Measurements from ENCODE around the gene ENGASE.

The ENGASE gene

DNA sequence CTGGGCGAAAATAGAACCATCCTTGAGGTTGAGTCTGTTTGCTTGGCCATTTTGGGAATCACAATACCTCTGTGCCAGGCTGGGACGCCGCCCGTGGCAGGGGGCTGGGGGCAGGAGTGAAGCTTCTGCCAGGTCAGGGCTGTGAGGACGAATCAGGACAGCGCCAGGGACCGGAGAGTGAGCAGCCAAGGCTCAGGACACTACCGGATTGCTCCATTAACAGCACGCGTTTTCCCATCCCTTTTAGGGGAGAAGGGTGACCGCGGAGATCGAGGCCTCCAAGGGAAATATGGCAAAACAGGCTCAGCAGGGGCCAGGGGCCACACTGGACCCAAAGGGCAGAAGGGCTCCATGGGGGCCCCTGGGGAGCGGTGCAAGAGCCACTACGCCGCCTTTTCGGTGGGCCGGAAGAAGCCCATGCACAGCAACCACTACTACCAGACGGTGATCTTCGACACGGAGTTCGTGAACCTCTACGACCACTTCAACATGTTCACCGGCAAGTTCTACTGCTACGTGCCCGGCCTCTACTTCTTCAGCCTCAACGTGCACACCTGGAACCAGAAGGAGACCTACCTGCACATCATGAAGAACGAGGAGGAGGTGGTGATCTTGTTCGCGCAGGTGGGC lies 27.2 kb upstream of the ENGASE start:
- H3K9me3 ChIP-seq (ENCODE audit: low read depth, low read length), result no peaks in the 10 kb centered on the region
- TF ChIP-seq FOXP2 (optimal IDR thresholded peaks at IDR 0.05; ENCODE audit: control extremely low read depth, extremely low read length, insufficient read depth), result no peak
- no peak overlapping the region for H3K9ac ChIP-seq (ENCODE audit: insufficient read length)
- no peak overlapping the region for H3K4me3 ChIP-seq
- no peak for DNase-seq (ENCODE audit: low read depth, low spot score)
- no peaks in the 10 kb centered on the region for H3K36me3 ChIP-seq (ENCODE audit: insufficient read depth, low read length)
- H3K27ac ChIP-seq, result no peak overlapping the region

DNA sequence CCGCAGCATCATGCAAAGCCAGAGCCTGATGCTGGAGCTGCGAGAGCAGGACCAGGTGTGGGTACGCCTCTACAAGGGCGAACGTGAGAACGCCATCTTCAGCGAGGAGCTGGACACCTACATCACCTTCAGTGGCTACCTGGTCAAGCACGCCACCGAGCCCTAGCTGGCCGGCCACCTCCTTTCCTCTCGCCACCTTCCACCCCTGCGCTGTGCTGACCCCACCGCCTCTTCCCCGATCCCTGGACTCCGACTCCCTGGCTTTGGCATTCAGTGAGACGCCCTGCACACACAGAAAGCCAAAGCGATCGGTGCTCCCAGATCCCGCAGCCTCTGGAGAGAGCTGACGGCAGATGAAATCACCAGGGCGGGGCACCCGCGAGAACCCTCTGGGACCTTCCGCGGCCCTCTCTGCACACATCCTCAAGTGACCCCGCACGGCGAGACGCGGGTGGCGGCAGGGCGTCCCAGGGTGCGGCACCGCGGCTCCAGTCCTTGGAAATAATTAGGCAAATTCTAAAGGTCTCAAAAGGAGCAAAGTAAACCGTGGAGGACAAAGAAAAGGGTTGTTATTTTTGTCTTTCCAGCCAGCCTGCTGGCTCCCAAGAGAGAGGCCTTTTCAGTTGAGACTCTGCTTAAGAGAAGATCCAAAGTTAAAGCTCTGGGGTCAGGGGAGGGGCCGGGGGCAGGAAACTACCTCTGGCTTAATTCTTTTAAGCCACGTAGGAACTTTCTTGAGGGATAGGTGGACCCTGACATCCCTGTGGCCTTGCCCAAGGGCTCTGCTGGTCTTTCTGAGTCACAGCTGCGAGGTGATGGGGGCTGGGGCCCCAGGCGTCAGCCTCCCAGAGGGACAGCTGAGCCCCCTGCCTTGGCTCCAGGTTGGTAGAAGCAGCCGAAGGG lies 26.4 kb upstream of the ENGASE start:
- Histone ChIP-seq H3K36me3 (ENCODE audit: insufficient read depth, low read length) (no peaks in the 10 kb centered on the region), H3K9me3 (ENCODE audit: low read depth, low read length) (no peaks in the 10 kb centered on the region), H3K27ac (no peak overlapping the region), H3K4me3 (no peak overlapping the region), H3K9ac (ENCODE audit: insufficient read length) (no peak overlapping the region)
- TF ChIP-seq POLR2AphosphoS5 (IDR thresholded peaks at IDR 0.05; ENCODE audit: borderline replicate concordance, low read depth, low read length), result no peak
- TF ChIP-seq FOXP2 (optimal IDR thresholded peaks at IDR 0.05; ENCODE audit: control extremely low read depth, extremely low read length, insufficient read depth), result no peak
- TF ChIP-seq EZH2 (IDR thresholded peaks at IDR 0.05), result no peak
- no peak for DNase-seq (ENCODE audit: low read depth, low spot score)

DNA sequence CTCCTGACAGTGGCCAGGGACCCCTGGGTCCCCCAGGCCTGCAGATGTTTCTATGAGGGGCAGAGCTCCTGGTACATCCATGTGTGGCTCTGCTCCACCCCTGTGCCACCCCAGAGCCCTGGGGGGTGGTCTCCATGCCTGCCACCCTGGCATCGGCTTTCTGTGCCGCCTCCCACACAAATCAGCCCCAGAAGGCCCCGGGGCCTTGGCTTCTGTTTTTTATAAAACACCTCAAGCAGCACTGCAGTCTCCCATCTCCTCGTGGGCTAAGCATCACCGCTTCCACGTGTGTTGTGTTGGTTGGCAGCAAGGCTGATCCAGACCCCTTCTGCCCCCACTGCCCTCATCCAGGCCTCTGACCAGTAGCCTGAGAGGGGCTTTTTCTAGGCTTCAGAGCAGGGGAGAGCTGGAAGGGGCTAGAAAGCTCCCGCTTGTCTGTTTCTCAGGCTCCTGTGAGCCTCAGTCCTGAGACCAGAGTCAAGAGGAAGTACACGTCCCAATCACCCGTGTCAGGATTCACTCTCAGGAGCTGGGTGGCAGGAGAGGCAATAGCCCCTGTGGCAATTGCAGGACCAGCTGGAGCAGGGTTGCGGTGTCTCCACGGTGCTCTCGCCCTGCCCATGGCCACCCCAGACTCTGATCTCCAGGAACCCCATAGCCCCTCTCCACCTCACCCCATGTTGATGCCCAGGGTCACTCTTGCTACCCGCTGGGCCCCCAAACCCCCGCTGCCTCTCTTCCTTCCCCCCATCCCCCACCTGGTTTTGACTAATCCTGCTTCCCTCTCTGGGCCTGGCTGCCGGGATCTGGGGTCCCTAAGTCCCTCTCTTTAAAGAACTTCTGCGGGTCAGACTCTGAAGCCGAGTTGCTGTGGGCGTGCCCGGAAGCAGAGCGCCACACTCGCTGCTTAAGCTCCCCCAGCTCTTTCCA lies 25.5 kb upstream of the ENGASE start:
- TF ChIP-seq POLR2AphosphoS5 (IDR thresholded peaks at IDR 0.05; ENCODE audit: borderline replicate concordance, low read depth, low read length) (no peak), EZH2 (IDR thresholded peaks at IDR 0.05) (no peak), FOXP2 (optimal IDR thresholded peaks at IDR 0.05; ENCODE audit: control extremely low read depth, extremely low read length, insufficient read depth) (no peak)
- Histone ChIP-seq H3K9me3 (ENCODE audit: low read depth, low read length) (no peaks in the 10 kb centered on the region), H3K9ac (ENCODE audit: insufficient read length) (no peak overlapping the region), H3K36me3 (ENCODE audit: insufficient read depth, low read length) (no peaks in the 10 kb centered on the region), H3K27ac (no peak overlapping the region), H3K4me3 (no peak overlapping the region)
- DNase-seq (ENCODE audit: low read depth, low spot score), result no peak

DNA sequence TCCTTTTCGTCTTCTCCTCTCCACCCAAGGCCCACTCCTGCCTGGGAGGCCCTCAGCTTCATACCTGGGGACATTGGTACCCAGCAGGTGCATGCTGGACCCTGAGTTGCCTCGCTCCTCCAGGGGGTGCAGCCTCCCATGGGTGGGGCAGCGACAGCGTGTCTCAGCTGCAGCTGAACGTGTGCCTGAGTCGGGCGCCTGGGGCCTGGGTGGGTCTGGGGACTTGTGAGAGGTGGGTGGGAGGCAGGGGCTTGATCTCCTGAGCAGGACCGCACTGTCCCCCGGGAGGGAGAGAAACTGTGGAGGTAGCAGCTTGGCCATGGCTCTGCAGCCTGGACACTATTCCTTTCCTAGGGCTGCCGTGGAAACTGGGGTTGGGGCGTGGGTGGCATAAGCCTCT lies 24.8 kb upstream of the ENGASE start:
- Histone ChIP-seq H3K9ac (ENCODE audit: insufficient read length) (no peak overlapping the region), H3K27ac (no peak overlapping the region), H3K36me3 (ENCODE audit: insufficient read depth, low read length) (no peaks in the 10 kb centered on the region), H3K9me3 (ENCODE audit: low read depth, low read length) (no peaks in the 10 kb centered on the region; the same call in 1 of the 2 replicates), H3K4me3 (no peak overlapping the region)
- no peak for DNase-seq (ENCODE audit: low read depth, low spot score)
- TF ChIP-seq POLR2AphosphoS5 (IDR thresholded peaks at IDR 0.05; ENCODE audit: borderline replicate concordance, low read depth, low read length), result no peak
- TF ChIP-seq FOXP2 (optimal IDR thresholded peaks at IDR 0.05; ENCODE audit: control extremely low read depth, extremely low read length, insufficient read depth), result no peak
- no peak for TF ChIP-seq EZH2 (IDR thresholded peaks at IDR 0.05)

DNA sequence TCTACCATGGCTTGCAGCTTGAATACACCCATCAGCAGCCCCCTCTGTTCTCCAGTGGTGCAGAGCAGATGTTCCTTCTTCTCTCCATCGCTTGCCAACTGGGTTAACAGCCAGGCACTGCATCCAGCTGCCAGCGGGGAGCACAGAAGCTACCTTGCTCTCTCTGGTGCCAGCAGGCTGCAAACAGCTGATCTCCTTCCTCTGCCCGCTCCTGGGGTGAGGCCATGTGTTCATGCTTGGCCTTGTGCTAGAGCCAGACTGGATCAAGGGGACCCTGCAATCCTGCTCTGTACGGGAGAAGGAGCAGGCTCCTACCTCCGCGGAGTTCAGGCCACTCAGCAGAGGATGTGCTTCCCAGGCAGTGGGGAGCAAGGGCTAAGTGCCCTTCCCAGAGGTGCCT lies 24.1 kb upstream of the ENGASE start:
- H3K4me3 ChIP-seq, result no peak overlapping the region
- no peak overlapping the region for H3K9ac ChIP-seq (ENCODE audit: insufficient read length)
- H3K36me3 ChIP-seq (ENCODE audit: insufficient read depth, low read length), result no peaks in the 10 kb centered on the region
- DNase-seq (ENCODE audit: low read depth, low spot score), result no peak
- H3K9me3 ChIP-seq (ENCODE audit: low read depth, low read length), result no peaks in the 10 kb centered on the region; the same call in 1 of the 2 replicates
- no peak overlapping the region for H3K27ac ChIP-seq
- TF ChIP-seq FOXP2 (optimal IDR thresholded peaks at IDR 0.05; ENCODE audit: control extremely low read depth, extremely low read length, insufficient read depth) (no peak), EZH2 (IDR thresholded peaks at IDR 0.05) (no peak), POLR2AphosphoS5 (IDR thresholded peaks at IDR 0.05; ENCODE audit: borderline replicate concordance, low read depth, low read length) (no peak)

DNA sequence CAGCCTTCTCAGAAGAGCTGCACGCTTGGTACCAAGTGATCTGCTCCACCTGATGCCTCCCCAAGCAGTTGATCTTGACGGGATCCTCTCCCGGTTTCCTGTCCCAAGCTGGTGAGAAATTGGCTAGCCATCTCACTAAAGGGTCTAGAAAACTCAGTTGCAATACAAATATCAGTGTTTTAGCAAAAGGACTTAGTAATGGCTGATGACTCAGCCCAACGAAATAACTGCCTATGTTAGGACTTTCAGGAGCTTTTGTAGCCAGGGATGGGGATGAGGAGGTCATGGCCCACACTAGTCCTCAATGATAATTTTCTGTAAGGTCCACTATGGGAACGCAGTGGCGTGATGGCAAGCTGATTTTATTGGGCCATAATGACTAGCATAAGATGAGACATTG lies 23.3 kb upstream of the ENGASE start:
- no peak for DNase-seq (ENCODE audit: low read depth, low spot score)
- Histone ChIP-seq H3K4me3 (no peak overlapping the region), H3K9me3 (ENCODE audit: low read depth, low read length) (no peaks in the 10 kb centered on the region; the same call in 1 of the 2 replicates), H3K27ac (no peak overlapping the region), H3K36me3 (ENCODE audit: insufficient read depth, low read length) (no peaks in the 10 kb centered on the region), H3K9ac (ENCODE audit: insufficient read length) (no peak overlapping the region)
- TF ChIP-seq FOXP2 (optimal IDR thresholded peaks at IDR 0.05; ENCODE audit: control extremely low read depth, extremely low read length, insufficient read depth) (no peak), POLR2AphosphoS5 (IDR thresholded peaks at IDR 0.05; ENCODE audit: borderline replicate concordance, low read depth, low read length) (no peak), EZH2 (IDR thresholded peaks at IDR 0.05) (no peak)

DNA sequence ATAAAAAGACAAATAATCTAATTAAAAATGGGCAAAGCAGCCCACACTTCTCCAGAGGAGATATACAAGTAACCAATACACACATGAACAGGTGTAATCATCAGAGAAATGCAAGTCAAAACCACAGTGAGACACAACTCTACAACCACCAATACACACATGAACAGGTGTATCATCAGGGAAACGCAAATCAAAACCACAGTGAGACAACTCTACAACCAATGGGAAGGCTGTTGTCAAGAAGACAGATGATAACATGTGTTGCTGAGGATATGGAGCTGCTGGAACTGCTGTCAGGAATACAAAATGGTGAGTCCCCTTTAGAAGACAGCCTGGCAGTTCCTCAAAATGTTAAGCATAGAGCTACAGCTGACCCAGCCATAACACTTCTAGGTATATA lies 22.5 kb upstream of the ENGASE start:
- Histone ChIP-seq H3K9me3 (ENCODE audit: low read depth, low read length) (no peaks in the 10 kb centered on the region; the same call in 1 of the 2 replicates), H3K27ac (no peak overlapping the region), H3K36me3 (ENCODE audit: insufficient read depth, low read length) (no peaks in the 10 kb centered on the region), H3K9ac (ENCODE audit: insufficient read length) (no peak overlapping the region), H3K4me3 (no peak overlapping the region)
- TF ChIP-seq EZH2 (IDR thresholded peaks at IDR 0.05) (no peak), POLR2AphosphoS5 (IDR thresholded peaks at IDR 0.05; ENCODE audit: borderline replicate concordance, low read depth, low read length) (no peak), FOXP2 (optimal IDR thresholded peaks at IDR 0.05; ENCODE audit: control extremely low read depth, extremely low read length, insufficient read depth) (no peak)
- DNase-seq (ENCODE audit: low read depth, low spot score), result no peak
